Right lobe of liver (tissue), 4 donors: ENCODE results near the gene PLCB1.

Source experiments
- CTCF ChIP-seq, 4 donors: fragments of 200-600 bp in 3 of 4; fragments of 450-650 bp in 1 of 4; IDR thresholded peaks; one replicate each; pipeline versions ENCODE4 v1.5.1 to v1.8.0; 2016 to 2022; ENCODE audit warnings: antibody characterized with exemption in 4 of 4, mild to moderate bottlenecking in 2 of 4
- POLR2A ChIP-seq: fragments of 450-650 bp; IDR thresholded peaks from one replicate; pipeline ENCODE4 v1.6.1; 2017; ENCODE audit warnings: antibody characterized with exemption, mild to moderate bottlenecking
- donor health status: DM: no; HTN: no; CAD: no.
- donor health status: DM: no; HTN: no; CAD: no.
- donor health status: DM: no; HTN: yes; CAD: no.

- TF ChIP-seq CTCF (IDR thresholded peaks at IDR 0.05) = no peak
- no peak for TF ChIP-seq POLR2A
These were observed 4.4 kb upstream of the PLCB1 start for GRCh38 chr20:8127553-8128255.
